HCT116 (cell line): ENCODE data around the gene REXO5. TPM values are rescaled to one million over a fixed set of nuclear protein-coding genes. Genes with fewer than 3 reads are reported as not detected.

Experiments
- ATAC-seq: fragments of 200-7000 bp; cut with Tn5 transposase; 2 replicates; pipeline ENCODE4 v1.9.1; 2020; ENCODE audit warnings: mild to moderate bottlenecking, moderate library complexity
- BruUV-seq: library from RNA; stranded (reverse); fragments of 400-500 nt; replicated peaks from 2 replicates; lab custom pipeline; 2021; lab: Mats Ljungman, UMichigan
- CTCF ChIA-PET: fragments of 300-600 bp; sonication (Branson Sonifier 250); formaldehyde crosslinking; loops from one replicate; lab custom pipeline; 2021; ENCODE audit warnings: antibody characterized with exemption; lab: Charles Lee
- POLR2A ChIA-PET: fragments of 300-600, 350-600 bp; sonication (Branson Sonifier 250); formaldehyde crosslinking; loops from one replicate; lab custom pipeline; 2021; ENCODE audit warnings: antibody characterized with exemption; lab: Charles Lee
- RAD21 ChIA-PET, 2 experiments: fragments of 300-600 bp; sonication (Branson Sonifier 250); formaldehyde crosslinking; loops; one replicate each; lab custom pipeline; 2023; ENCODE audit warnings: low total read pairs in 2 of 2; ENCODE audit not compliant: uncharacterized antibody in 2 of 2, unreplicated experiment in 2 of 2, low non-redundant PET in 1 of 2; lab: Charles Lee
- DNase-seq: peaks from one replicate; pipeline ENCODE4 v3.0.0-alpha.2; 2010; ENCODE audit warnings: low read depth, low spot score
- H2AFZ ChIP-seq: fragments of 200-600 bp; shearing (Covaris generic), sonication (generic); 2 replicates; pipeline ENCODE4 v1.6.1; 2017; ENCODE audit warnings: low read depth, mixed run types, mixed read lengths, antibody characterized with exemption, low read length; ENCODE audit not compliant: poor library complexity, severe bottlenecking
- H3K27ac ChIP-seq: 2 replicates; pipeline ENCODE4 v1.5.1; 2012; ENCODE audit warnings: low read depth, low read length
- H3K27me3 ChIP-seq: fragments of 200-600 bp; sonication (generic); 2 replicates; pipeline ENCODE4 v1.6.1; 2016; ENCODE audit warnings: mixed run types, low read length, mixed read lengths; ENCODE audit not compliant: insufficient read depth
- H3K36me3 ChIP-seq, 2 experiments: fragments of 200-500 bp in 1 of 2; fragments of 200-600 bp in 1 of 2; sonication (Bioruptor generic) in 1 of 2; sonication (generic) in 1 of 2; 2 replicates each; pipeline versions ENCODE4 v1.5.1 to v1.6.1; 2014 to 2016; ENCODE audit warnings: low read length in 2 of 2, inconsistent platforms in 1 of 2, mixed read lengths in 1 of 2, mixed run types in 1 of 2; ENCODE audit not compliant: insufficient read depth in 2 of 2, control insufficient read depth in 1 of 2
- H3K4me1 ChIP-seq, 2 experiments: fragments of 200-600 bp in 1 of 2; sonication (generic) in 1 of 2; 2 replicates each; pipeline versions ENCODE4 v1.5.1 to v1.6.1; 2012 to 2017; ENCODE audit warnings: low read length in 2 of 2, inconsistent platforms in 1 of 2, mild to moderate bottlenecking in 1 of 2, mixed read lengths in 1 of 2, mixed run types in 1 of 2, moderate library complexity in 1 of 2; ENCODE audit not compliant: insufficient read depth in 2 of 2, control insufficient read depth in 1 of 2
- H3K4me2 ChIP-seq: fragments of 200-600 bp; sonication (generic); 2 replicates; pipeline ENCODE4 v1.6.1; 2017; ENCODE audit warnings: mixed run types, low read length, mixed read lengths
- H3K4me3 ChIP-seq, 2 experiments: fragments of 200-600 bp in 1 of 2; sonication (generic) in 1 of 2; replicated peaks in 1 of 2; 2 replicates each; pipeline ENCODE4 v1.5.1; 2011 to 2016; ENCODE audit warnings: low read length in 2 of 2, control low read depth in 1 of 2, low read depth in 1 of 2, mild to moderate bottlenecking in 1 of 2, mixed read lengths in 1 of 2, mixed run types in 1 of 2
- H3K79me2 ChIP-seq: fragments of 200-600 bp; sonication (generic); 2 replicates; pipeline ENCODE4 v1.6.1; 2017; ENCODE audit warnings: mild to moderate bottlenecking, mixed run types, low read length, moderate library complexity, mixed read lengths; ENCODE audit not compliant: insufficient read depth
- H3K9ac ChIP-seq: fragments of 200-600 bp; sonication (generic); 2 replicates; pipeline ENCODE4 v1.6.1; 2016; ENCODE audit warnings: low read length, mixed read lengths
- H3K9me2 ChIP-seq: fragments of 200-600 bp; sonication (generic), shearing (Covaris generic); 2 replicates; pipeline ENCODE4 v1.6.1; 2017; ENCODE audit warnings: mixed run types, mild to moderate bottlenecking, moderate library complexity; ENCODE audit not compliant: insufficient read depth
- H3K9me3 ChIP-seq, 2 experiments: fragments of 200-500 bp in 1 of 2; fragments of 200-600 bp in 1 of 2; sonication (Bioruptor generic) in 1 of 2; sonication (generic) in 1 of 2; 2 replicates each; pipeline ENCODE4 v1.6.1; 2014 to 2017; ENCODE audit warnings: low read length in 2 of 2, mixed read lengths in 2 of 2, inconsistent platforms in 1 of 2, low read depth in 1 of 2, mild to moderate bottlenecking in 1 of 2, mixed run types in 1 of 2, moderate library complexity in 1 of 2; ENCODE audit not compliant: control insufficient read depth in 1 of 2, insufficient read depth in 1 of 2
- H4K20me1 ChIP-seq: fragments of 200-600 bp; sonication (generic), shearing (Covaris generic); 2 replicates; pipeline ENCODE4 v1.6.1; 2017; ENCODE audit warnings: mixed run types, mild to moderate bottlenecking, moderate library complexity; ENCODE audit not compliant: insufficient read depth
- CBX3 ChIP-seq: IDR thresholded peaks from 2 replicates; pipeline ENCODE4 v1.6.1; 2012; ENCODE audit warnings: low read depth
- ELF1 ChIP-seq: IDR thresholded peaks from 2 replicates; pipeline ENCODE4 v1.6.1; 2012; ENCODE audit warnings: low read depth, borderline replicate concordance
- FOSL1 ChIP-seq: IDR thresholded peaks from 2 replicates; pipeline ENCODE4 v1.6.1; 2012; ENCODE audit warnings: low read depth
- POLR2AphosphoS5 ChIP-seq: IDR thresholded peaks from 2 replicates; pipeline ENCODE4 v1.6.1; 2011; ENCODE audit warnings: mild to moderate bottlenecking, low read depth, low read length, moderate library complexity
- RAD21 ChIP-seq: IDR thresholded peaks from 2 replicates; pipeline ENCODE4 v1.6.1; 2012; ENCODE audit warnings: low read depth, mild to moderate bottlenecking
- REST ChIP-seq: IDR thresholded peaks from 2 replicates; pipeline ENCODE4 v1.6.1; 2012; ENCODE audit warnings: low read depth
- SP1 ChIP-seq: IDR thresholded peaks from 2 replicates; pipeline ENCODE4 v1.6.1; 2012; ENCODE audit warnings: low read depth
- TCF7L2 ChIP-seq: IDR thresholded peaks from 2 replicates; pipeline ENCODE4 v1.7.0; 2011; ENCODE audit warnings: borderline replicate concordance, inconsistent platforms; ENCODE audit not compliant: insufficient read depth, insufficient read length; ENCODE audit errors: extremely low read depth
- ZBTB33 ChIP-seq: IDR thresholded peaks from 2 replicates; pipeline ENCODE4 v1.6.1; 2011; ENCODE audit warnings: mild to moderate bottlenecking, low read length, moderate library complexity; ENCODE audit not compliant: insufficient replicate concordance; ENCODE audit errors: extremely low read depth
- ZFX ChIP-seq: fragments of 450-650 bp; IDR thresholded peaks from 2 replicates; pipeline ENCODE4 v1.6.1; 2017
- ZNF274 ChIP-seq: fragments of 200-500 bp; sonication (Bioruptor generic); IDR thresholded peaks from 2 replicates; pipeline ENCODE4 v1.6.1; 2014; ENCODE audit warnings: mild to moderate bottlenecking, low read depth, low read length, inconsistent platforms
- intact Hi-C: fragments of 100-400 bp; cut with micrococcal nuclease; formaldehyde crosslinking; loops from 2 replicates; pipeline ENCODE4 v1.10.0; 2022
- total RNA-seq: library from RNA; stranded (reverse); gene quantifications from one replicate; pipeline ENCODE4 v1.2.1, GENCODE V29; 2021; ENCODE audit not compliant: unreplicated experiment

The REXO5 gene
- total RNA-seq, 1 experiment from 2014 or later: 10.5 TPM

GRCh38 chr16:20894388-20894787 lies 88.1 kb downstream of the REXO5 start:
- no peaks in the 10 kb centered on the region for H3K27me3 ChIP-seq
- H4K20me1 ChIP-seq: no peaks in the 10 kb centered on the region
- H2AFZ ChIP-seq: no peak overlapping the region
- intact Hi-C loops: no loop called here
- peaks cover 6 to 15% of the 10 kb centered on the region in 2 experiments; a peak in 3 of 4 replicates for H3K36me3 ChIP-seq
- TF ChIP-seq ZFX (no peak), ZNF274 (no peak), RAD21 (no peak), CBX3 (no peak), REST (no peak), TCF7L2 (no peak), ELF1 (no peak), SP1 (no peak), FOSL1 (no peak), POLR2AphosphoS5 (no peak), ZBTB33 (no peak)
- TF ChIP-seq, all 23 proteins: peak for 0
- no peaks in the 10 kb centered on the region for H3K9me2 ChIP-seq
- no peak overlapping the region for H3K4me2 ChIP-seq
- peaks cover 96% of the 10 kb centered on the region for H3K79me2 ChIP-seq
- CTCF ChIA-PET: no interaction called here
- H3K4me1 ChIP-seq: peaks cover 10 to 23% of the 10 kb centered on the region in 2 experiments; a peak in 3 of 4 replicates
- DNase-seq (no peak), ATAC-seq (no peak)
- RAD21 ChIA-PET: no interaction called here
- H3K9me3 ChIP-seq: no peaks in the 10 kb centered on the region
- no peak overlapping the region for H3K27ac ChIP-seq
- POLR2A ChIA-PET: no interaction called here
- BruUV-seq: no TSS peak
- no peak overlapping the region for H3K9ac ChIP-seq
- no peak overlapping the region for H3K4me3 ChIP-seq
